Fibroblast of peridontal ligament (primary cell): Measurements from ENCODE around the gene MRPL37.
A peak's percentile ranks its signal among the peaks of the same experiment; 100 is the strongest.
"Not testable (repeated sequence)": the region's sequence is repeated elsewhere in the genome, so short reads cannot be mapped to it uniquely, and the experiment has no call there.

Experiments
- DNase-seq: peaks from one replicate; pipeline ENCODE4 v3.0.0-alpha.2; 2010; ENCODE audit errors: extremely low read depth

Gene MRPL37

DNA sequence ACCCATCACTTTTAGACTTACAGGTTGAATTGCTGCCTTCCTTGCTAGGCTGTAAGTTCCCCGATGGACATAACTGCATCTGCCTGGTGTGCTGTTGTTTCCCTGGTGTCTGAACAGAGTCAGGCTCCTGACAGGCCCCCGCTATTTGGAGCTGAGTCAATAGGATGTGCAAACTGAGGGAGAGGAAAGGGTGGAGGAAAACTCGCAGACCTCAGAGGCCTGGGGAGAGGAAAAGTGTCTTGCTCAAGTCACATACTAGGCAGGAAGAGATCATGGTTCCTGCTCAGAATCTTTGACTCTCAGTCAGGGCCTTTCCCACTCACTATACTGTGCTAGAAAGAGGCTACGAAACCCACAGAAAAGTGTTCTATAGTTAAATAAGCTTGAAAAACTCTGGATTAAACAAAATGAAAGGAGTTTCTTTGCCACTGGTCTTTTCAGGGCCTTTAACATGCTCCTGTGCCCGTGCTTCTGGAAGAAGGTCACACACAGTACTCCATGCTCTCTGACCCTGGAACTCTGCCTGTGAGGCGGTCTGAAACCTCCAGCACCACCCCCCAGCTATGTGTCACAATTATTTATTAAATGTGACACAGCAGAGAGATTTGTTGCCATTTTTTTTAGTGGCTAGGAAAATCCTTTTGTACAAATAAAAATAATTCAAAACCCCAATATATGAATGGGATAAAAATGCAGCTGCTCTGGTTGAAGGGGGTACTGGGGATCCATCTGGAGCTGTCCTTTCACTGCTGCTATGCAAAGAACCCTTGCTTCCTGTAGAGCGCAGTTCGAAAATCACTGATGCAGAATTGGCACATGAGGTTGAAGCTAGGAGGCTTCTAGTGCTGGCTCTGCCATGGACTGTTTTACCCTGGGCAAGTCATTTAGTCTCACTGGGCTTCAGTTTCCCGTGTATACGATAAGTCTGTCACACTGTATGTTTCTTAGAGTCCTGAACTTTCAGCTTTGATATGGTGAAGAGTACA lies 27.1 kb upstream of the MRPL37 start:
- DNase-seq, result peak; percentile 2

DNA sequence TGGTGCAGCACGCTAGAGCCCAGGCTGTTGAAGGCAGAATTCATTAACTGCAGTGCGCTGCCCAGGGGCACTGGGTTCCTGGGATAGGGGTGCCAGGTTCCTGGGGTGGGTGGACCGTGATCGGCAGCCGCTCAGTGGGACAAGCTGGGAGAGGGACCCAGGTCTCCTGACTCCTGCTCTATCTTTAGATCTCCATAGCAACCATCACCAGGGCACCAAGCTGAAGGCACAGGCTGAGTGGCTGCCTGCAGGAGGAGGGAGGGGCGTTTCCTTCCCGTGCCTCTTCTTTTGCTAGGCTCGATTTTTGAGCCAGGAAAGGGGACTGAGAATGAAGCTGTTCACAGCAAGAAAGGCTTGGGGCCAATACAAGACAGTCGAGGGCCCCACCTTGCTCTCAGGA lies 26.3 kb upstream of the MRPL37 start:
- no peak for DNase-seq

DNA sequence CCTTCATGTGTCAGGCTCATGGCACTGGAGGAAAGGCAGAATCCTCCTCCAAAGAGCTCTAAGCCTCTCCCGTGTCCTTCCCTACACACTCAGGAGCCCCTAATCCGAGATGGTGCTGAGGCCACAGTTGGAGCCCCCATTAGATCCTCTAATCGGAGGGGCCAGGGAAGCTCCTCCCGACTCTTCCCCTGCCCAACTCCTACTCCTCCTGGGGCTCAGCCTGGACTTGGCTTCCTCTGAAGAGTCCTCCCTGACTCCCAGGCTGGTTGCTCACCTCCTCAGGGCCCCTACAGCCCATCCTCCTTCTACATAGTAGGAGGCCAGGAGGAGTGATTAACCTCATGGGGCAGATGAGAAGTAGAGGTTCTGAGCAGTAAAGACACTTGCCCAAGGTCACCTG lies 25.9 kb upstream of the MRPL37 start:
- DNase-seq, result no peak

DNA sequence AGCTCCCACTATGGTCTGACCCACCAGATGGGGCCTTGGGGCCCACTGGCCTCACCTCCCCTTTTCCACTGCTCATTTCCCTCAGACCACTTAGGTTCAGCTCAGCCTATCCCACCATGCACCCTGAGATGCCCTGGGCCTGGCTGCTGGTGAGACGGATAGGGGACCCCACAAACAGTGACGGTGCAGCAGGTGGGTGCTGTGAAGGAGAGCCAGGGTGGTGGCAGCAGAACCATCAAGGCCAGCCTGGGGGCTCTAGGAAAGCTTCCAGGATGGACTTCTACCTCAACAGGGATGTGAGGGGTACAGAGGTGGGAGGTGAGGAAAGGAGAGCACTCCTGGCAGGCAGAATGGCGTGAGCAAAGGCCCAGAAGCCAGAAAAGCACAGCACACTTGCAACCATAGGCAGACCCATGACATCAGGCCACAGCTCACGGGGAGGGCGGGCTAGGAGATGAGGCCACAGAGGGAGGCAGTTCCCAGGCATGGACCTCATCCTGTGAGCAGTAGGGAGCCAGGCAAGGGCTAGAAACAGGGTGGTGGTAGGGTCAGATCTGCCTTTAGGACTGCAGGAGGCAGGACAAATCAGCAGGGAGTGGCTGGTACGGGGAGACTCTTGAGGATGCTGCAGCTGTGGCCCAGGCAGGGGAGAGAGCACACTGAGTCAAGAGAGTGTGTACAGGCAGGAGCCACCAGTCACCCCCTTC lies 23.2 kb upstream of the MRPL37 start:
- DNase-seq, result no peak

DNA sequence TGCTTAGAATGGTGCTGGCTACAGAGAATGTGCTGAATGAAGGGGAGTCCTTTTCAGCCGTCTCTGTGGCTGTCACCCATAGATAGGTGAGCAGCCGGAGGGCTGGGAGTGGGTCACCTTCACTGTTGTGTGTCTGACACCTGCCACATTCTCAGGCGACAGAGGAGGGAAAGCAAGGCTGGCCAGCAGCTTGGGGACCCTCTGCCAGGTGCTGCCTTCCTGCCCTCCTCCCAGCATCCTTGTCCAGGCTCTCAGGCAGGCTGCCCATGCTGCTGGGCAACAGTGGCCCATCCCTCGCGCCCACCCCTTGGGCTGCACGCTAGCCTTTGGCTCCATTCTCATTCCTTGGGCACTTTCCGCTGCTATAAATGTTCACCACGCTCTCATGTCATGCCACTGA lies 22.2 kb upstream of the MRPL37 start:
- no peak for DNase-seq

DNA sequence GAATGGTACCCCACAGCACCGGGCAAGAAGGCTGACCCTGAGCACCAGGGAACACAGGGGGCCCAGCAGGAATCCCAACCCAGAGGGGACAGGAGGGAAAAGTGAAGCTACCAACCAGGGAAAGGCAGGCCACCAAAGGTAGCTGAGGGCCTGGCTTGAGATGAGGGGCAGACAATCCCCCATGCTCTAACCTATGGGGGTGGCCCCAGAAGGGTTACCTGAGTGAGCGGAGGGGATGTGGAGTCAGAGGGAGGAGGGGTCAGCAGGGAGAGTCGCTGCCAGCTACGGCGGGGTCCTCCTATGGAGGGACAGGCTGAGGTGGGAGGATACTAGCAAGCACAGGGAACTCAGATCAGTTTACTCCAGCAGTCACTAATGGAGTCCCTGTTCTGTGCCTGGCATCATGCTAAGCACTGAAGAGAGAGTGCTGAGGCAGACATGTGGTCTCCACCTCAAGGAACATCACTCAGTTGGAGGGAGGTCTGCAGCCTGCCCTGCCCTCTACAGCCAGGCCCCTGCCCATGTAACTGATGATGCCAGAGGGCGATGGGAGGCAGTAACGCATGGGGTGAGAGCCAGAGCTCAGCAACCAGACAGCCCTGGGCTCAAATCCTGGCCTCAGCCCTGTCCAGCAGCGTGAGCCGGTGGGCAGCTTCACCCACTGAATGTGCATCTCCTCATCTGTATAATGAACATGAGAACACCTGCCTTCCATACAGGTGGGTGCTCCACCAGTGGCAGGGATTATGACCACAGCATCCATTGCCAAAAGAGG lies 21.5 kb upstream of the MRPL37 start:
- no peak for DNase-seq

DNA sequence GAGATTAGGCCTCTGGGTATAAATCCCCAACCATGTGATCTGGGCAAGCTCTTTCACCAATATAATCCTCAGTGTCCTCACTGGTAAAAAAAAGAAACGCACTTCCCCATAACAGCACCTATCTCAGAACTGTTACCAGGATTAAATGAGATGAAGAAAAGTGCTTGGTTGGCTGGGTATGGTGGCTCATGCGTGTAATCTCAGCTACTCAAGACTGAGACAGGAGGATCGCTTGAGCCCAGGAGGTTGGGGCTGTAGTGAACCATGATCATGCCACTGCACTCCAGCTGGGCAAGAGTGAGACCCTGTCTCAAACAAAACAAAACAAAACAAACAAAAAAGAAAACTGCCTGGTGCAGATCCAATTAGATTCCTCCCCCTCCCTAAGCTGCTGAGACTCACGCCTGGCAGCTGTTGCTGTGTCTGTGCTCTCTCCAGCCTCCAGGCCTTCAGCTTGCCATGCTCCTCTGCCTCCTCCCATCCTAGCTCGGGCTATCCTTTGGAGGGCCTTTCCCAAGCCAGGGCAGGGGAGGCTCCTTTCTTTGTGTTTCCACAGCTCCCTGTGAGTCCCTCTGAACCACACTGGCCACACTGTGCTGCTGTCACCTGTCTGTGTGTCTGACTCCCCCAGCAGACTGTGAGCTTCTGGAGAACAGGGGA lies 19.1 kb upstream of the MRPL37 start:
- no peak for DNase-seq

DNA sequence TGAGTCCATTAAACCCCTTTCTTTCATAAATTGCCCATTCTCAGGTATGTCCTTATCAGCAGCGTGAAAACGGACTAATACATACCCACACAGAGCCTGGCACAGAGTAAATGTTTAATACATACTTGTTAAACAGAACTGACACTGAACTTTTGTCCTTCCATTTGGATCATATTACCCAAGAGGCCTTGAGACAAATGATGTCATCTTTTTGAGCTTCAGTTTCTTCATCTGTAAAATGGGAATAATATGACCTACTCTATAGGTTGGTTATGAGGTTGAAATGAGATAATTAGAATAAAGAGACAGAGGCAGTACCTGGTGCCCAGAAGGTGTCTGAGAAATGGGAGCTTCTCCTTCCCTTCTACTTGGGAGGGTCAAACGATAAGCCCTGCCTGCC lies 13.9 kb upstream of the MRPL37 start:
- DNase-seq, result no peak

DNA sequence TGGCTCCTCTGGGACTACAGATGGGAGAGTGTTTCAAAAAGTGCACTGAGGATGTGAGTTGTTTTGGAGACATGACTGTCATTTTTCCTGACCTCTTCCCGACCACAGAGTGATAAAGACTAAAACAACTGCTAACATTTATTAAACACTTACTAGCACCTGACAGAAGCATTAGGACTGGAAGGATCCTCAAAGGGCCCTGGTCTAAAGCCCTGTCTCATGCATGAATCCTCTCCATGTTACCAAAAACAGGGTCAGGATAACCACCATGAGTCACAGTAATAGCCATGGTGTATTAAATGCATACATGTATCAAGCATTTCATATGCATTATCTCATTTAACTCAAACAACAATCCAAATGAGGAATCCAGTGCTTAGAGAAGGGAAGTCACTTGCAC lies 11.7 kb upstream of the MRPL37 start:
- DNase-seq, result no peak

DNA sequence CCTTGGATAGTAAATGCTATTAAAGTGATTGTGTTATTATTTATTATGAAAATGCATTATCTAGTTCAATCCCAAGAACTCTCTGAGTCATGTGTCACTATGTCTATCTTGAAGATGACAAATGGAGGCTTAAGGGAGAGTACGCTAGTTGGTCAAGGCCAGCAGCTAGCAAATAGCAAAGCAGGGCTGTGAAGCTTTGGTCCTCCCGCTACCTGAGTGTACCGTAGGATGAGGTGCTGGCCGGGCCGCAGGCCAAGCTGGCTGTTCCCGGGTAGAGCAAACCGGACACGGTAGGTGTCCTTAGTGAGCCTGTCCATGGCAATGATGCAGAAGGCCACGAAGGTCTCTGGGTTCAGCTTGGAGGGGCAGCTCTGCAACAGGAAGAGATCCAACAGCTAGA lies 9.4 kb upstream of the MRPL37 start:
- no peak for DNase-seq

DNA sequence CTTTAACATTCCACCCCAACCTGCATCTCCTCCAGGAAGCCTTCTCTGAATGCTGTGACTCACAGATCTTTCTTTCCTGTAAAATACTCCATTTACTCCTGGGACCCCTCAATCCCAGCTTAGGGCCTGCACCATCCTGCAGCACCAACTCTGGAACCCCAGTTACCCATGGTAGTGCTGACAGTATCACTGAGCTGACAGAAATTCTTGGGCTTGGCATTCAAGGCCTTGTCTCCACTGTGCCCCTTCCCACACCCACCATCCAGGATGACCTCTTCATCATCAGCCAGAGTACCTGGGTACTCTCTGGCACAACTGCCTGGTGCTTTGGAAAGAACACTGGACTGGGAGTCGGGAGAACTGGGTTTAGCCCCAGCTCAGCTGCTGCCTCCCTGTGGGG lies 8.4 kb upstream of the MRPL37 start:
- no peak for DNase-seq

DNA sequence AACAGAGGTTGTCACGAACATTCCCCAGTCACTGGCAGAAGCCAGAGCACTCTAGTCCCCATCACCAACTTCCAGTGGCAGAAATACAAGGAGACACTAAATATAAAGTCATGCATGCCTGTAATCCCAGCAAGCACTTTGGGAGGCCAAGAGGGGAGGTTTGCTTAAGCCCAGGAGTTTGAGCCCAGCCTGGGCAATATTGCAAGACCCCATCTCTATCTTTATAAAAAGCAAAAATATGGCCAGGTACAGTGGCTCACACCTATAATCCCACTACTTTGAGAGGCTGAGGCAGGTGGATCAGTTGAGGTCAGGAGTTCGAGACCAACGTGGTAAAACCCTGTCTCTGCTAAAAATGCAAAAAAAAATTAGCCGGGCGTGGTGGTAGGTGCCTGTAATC lies 6.5 kb upstream of the MRPL37 start:
- DNase-seq, result no peak

DNA sequence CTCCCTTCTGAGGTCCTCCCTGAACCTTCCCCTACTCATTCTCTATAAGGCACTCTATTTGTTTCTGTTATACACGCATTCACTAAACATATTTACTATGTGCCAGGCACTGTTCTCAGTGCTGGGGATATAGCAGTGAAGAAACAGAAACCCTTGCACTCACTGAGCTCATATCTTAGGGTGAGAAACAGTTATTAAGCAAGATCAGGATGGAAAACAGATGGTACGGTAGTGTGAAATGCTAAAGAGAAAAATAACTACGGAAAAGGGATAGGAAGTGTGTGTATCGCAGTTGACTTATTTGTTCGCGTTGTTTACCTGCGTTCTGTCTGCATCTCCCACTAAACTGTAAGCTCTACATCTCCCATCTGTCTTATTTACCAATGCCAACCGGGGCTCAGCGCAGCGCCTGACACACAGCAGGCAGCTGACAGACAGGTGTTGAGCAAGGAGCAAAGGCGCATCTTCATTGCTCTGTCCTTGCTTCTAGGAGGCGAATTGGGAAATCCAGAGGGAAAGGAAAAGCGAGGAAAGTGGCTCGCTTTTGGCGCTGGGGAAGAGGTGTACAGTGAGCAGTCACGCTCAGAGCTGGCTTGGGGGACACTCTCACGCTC lies 709 bp upstream of the MRPL37 start:
- DNase-seq, result peak; percentile 31

DNA sequence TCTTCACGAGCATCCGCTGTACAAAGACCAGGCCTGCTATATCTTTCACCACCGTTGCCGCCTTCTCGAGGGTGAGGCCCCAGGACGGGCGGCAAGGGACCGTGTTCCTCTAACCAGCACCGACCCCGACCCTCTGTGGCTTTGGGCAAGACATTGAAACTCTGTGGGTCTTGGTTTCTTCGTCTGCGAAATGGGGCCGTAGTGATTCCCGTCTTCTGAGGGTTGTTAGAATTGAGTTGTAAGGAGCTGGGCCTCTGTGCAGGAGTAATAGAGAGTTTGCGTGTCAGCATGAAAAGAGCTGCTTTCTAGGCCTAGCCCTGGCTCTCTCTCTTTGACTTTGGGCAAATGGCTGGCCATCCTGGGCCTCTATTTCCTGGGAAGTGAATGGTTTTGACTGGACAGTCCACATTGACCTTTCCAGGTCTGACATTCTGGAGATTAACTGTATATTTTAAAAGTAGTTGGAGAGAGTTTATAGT lies 591 bp downstream of the MRPL37 start:
- DNase-seq, result peak; percentile 13

DNA sequence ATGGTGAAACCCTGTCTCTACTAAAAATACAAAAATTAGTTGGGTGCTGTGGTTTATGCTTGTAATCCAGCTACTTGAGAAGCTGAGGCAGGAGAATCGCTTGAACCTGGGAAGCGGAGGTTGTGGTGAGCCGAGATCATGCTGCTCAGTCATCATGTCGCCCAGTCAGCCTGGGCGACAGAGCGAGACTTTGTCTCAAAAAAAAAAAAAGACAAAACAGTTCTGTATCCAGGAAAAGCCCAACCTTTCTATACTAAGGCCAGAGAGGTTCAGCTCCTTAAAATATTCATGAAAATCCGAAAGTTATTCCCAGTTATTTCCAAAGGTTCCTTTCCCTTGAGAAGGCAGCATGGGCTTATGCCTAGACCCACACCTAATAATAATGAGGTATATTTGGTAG lies 4.2 kb downstream of the MRPL37 start:
- no peak for DNase-seq

DNA sequence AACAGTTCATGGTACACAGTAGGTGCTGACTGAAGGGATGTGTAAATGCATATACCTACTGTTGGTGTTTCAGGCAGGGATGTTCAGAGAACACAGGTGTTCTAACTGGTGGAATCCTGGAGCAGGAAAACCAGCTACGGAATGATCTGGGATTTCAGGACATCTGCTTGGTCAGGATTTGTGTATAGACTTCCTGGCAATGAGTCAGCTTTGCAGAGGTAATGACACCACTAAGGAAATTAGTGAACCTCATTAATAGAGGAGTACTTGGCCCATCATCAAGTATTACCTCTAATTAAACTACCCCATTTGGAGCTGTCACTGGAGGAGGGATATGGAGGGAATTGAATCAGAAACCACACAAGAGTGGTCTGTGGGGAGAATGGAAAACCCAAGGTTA lies 7.3 kb downstream of the MRPL37 start:
- no peak for DNase-seq

DNA sequence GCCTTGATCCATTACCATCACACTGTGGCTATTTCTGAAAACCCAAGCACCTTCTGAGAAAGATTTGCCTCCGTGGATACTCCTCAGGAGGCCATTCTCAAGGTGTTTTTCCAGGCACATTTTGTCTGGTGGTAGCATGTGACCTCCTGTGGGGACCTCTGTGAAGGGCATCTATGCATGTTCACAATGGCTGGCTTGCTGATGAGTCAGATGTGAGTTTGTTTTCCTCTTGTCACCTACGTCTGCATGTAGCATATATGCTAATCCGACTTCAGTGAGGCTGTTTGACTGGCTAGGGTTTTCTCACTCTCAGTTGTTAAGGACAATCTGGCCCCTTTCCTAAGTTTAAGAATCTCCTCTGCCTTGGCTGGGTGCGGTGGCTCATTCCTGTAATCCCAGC lies 7.9 kb downstream of the MRPL37 start:
- DNase-seq, result not testable (repeated sequence)

DNA sequence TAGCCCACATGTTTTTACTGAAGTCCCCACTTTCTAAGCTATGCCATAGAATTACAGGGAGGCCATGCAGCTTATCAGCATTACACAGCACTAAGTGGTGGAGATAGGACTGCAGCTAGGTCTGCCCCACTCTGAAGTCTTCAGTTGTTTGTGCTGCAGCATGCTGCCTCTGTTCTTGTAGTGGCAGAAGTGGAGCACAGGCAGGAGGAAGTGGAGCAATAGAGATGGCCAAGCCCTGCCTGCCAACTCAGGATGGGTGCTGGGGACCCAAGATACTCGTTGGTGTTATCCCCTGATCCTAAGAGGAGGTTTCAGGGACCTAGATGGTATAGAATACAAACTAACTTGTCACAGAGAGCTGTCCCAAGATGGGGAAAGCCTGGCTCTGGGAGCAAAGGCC lies 12.9 kb downstream of the MRPL37 start:
- no peak for DNase-seq

DNA sequence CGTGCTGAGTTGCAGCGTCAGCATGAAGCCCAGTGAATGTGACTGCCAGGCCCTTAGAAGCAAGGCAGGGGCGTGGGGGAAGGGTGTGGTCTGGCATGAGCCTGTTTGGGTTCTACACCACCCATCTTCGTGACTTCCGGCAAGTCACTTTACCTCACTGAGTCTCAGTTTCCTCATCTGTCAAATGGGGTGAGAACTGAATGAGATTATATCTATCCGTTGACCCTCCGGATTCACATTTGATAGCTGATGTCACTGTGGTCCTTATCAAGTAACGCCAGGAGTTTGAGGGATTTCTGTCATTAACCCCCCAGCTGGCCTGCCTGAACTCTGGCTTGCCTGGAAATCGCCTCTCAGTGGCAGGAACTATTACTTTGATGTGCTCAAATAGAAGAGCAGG lies 15.6 kb downstream of the MRPL37 start:
- DNase-seq, result no peak

DNA sequence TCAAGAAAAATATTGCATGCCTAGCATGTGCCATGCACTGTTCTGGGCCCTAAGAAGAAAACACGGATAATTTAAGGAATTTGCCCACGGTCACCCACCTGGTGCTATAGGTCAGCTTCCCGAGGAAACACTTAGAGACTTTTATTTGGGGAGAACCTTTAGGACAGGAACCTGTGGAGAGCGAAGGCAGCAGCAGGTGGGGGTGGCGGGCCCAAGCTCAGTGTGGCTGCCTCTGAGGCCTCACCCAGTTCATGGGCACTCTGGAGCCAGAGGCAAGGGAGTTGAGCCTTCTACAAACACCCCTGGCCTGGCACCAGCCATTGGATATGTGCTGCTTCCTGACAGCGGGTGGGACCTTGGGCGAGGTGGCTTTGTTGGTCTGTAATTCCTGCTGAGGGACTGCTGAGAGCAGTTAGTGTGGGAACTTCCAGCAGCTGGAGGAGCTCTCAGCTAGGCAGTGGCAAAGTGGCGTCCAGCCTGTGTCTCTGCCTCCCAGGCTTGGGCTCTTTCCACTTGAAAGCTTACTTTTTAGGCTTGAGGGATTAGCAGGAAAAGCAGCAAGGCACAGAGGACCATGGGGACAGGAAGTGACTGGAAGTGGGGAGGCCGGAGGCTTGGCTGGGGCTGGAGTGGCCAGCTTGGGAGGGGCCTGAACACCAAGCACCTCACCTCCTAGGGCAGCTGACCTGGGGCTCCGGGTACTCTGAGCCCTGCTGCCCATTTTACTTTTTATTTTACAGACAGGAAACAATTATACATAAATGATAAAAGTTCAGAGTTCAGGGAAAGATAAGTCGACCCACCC lies 19.1 kb downstream of the MRPL37 start:
- peak; percentile 37 for DNase-seq

DNA sequence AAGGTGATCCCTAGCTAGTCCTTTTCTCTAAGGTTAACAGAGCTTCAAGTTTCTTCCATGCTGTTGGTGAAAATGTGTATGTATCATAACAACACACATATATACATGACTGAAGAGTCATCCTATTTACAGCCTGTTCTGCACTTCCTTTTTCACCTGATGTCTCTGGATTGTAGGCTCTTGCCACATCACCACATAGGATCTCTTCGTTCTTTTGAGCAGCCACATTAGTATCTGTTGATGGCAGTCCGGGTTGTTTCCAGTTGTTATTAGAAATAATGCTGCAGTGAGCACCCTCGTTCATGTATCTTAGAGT lies 19.7 kb downstream of the MRPL37 start:
- no peak for DNase-seq
